Naive thymus-derived CD4-positive, alpha-beta T cell (primary cell): ENCODE results near the gene NELL2. TPM values are rescaled to one million over a fixed set of nuclear protein-coding genes. Genes with fewer than 3 reads are reported as not detected.

Source experiments
- ATAC-seq: fragments of 150-1000 bp; cut with Tn5 transposase; 2 replicates; pipeline ENCODE4 v1.10.0; 2021; ENCODE audit warnings: mild to moderate bottlenecking, moderate library complexity
- CTCF ChIA-PET: fragments of 350-600 bp; sonication (Branson Sonifier 250); formaldehyde crosslinking; loops from one replicate; lab custom pipeline; 2021; ENCODE audit warnings: antibody characterized with exemption; lab: Charles Lee
- POLR2A ChIA-PET: fragments of 350-600 bp; sonication (Branson Sonifier 250); formaldehyde crosslinking; loops from one replicate; lab custom pipeline; 2021; ENCODE audit warnings: antibody characterized with exemption, inconsistent platforms; lab: Charles Lee
- DNase-seq, 9 donors: peaks; one replicate each; pipeline versions ENCODE4 v3.0.0 to v3.0.0-alpha.2; 2020 to 2022; ENCODE audit warnings: mixed read lengths in 1 of 9
- H3K27ac ChIP-seq: one replicate; pipeline ENCODE4 v1.7.0; 2013; ENCODE audit warnings: mild to moderate bottlenecking, low read depth, low read length, moderate library complexity
- H3K27me3 ChIP-seq, 2 donors: one replicate each; pipeline ENCODE4 v1.7.0; 2013; ENCODE audit warnings: low read length in 2 of 2, mild to moderate bottlenecking in 2 of 2, moderate library complexity in 2 of 2; ENCODE audit not compliant: control insufficient read depth in 2 of 2, insufficient read depth in 2 of 2
- H3K36me3 ChIP-seq, 3 experiments: 1 replicate in 2 of 3; 2 replicates in 1 of 3; pipeline ENCODE4 v1.7.0; 2013; ENCODE audit warnings: low read length in 3 of 3, mild to moderate bottlenecking in 3 of 3, moderate library complexity in 1 of 3; ENCODE audit not compliant: insufficient read depth in 3 of 3, control insufficient read depth in 2 of 3
- H3K4me1 ChIP-seq, 2 donors: one replicate each; pipeline ENCODE4 v1.7.0; 2013; ENCODE audit warnings: low read length in 2 of 2, mild to moderate bottlenecking in 2 of 2, moderate library complexity in 1 of 2; ENCODE audit not compliant: control insufficient read depth in 2 of 2, insufficient read depth in 2 of 2
- H3K4me3 ChIP-seq: 2 replicates; pipeline ENCODE4 v1.7.0; 2013; ENCODE audit warnings: mild to moderate bottlenecking, low read length
- H3K9me3 ChIP-seq, 3 experiments: 1 replicate in 2 of 3; 2 replicates in 1 of 3; pipeline ENCODE4 v1.7.0; 2013; ENCODE audit warnings: low read length in 3 of 3; ENCODE audit not compliant: control insufficient read depth in 2 of 3
- H3K27ac Mint-ChIP-seq, 9 donors: one replicate each; pipeline ENCODE4 v1.8.0; 2020 to 2022; ENCODE audit warnings: mixed read lengths in 9 of 9, mild to moderate bottlenecking in 8 of 9, moderate library complexity in 5 of 9, inconsistent platforms in 2 of 9
- H3K27me3 Mint-ChIP-seq, 5 donors: one replicate each; pipeline ENCODE4 v1.8.0; 2021 to 2022; ENCODE audit warnings: mixed read lengths in 5 of 5, mild to moderate bottlenecking in 1 of 5
- H3K36me3 Mint-ChIP-seq, 5 donors: one replicate each; pipeline ENCODE4 v1.8.0; 2020 to 2022; ENCODE audit warnings: mixed read lengths in 5 of 5, mild to moderate bottlenecking in 3 of 5, inconsistent platforms in 1 of 5
- H3K4me1 Mint-ChIP-seq, 7 donors: one replicate each; pipeline ENCODE4 v1.8.0; 2020 to 2022; ENCODE audit warnings: mixed read lengths in 7 of 7, mild to moderate bottlenecking in 3 of 7, inconsistent platforms in 1 of 7
- H3K4me3 Mint-ChIP-seq, 10 donors: one replicate each; pipeline ENCODE4 v1.8.0; 2020 to 2022; ENCODE audit warnings: mild to moderate bottlenecking in 10 of 10, mixed read lengths in 10 of 10, moderate library complexity in 6 of 10, inconsistent platforms in 2 of 10
- H3K9me3 Mint-ChIP-seq, 11 donors: one replicate each; pipeline ENCODE4 v1.8.0; 2020 to 2022; ENCODE audit warnings: mixed read lengths in 11 of 11, mild to moderate bottlenecking in 4 of 11, inconsistent platforms in 1 of 11, moderate library complexity in 1 of 11
- intact Hi-C, 2 donors: fragments of 100-400 bp; cut with micrococcal nuclease; formaldehyde crosslinking; loops; one replicate each; pipeline ENCODE4 v1.15.1; 2023
- polyA plus RNA-seq, 2 donors: library from polyadenylated mRNA; unstranded; fragments of 300-500 nt; fragmentation: Illumina TruSeq; gene quantifications; one replicate each; pipeline ENCODE4 v1.2.3, GENCODE V29; 2021
- total RNA-seq, 6 experiments: library from RNA in 5 of 6; stranded (reverse) in 5 of 6; gene quantifications; 1 replicate in 5 of 6; 2 replicates in 1 of 6; pipeline ENCODE4 v1.2.3 and lab custom pipeline; 2021 to 2026

Gene NELL2
- total and polyA plus RNA-seq, 7 experiments from 2014 or later, result 60.9 to 414 (median 228) TPM

GRCh38 chr12:44500423-44500822, 375.7 kb downstream of the NELL2 start:
- ATAC-seq (no peak), DNase-seq (no peak)
- Histone ChIP-seq H3K36me3 (no peaks in the 10 kb centered on the region), H3K27ac (no peak overlapping the region), H3K4me3 (no peak overlapping the region), H3K27me3 (no peaks in the 10 kb centered on the region), H3K4me1 (no peaks in the 10 kb centered on the region), H3K9me3 (no peaks in the 10 kb centered on the region)
- H3K4me3 Mint-ChIP-seq, result no peak overlapping the region
- H3K27ac Mint-ChIP-seq, result no peak overlapping the region
- intact Hi-C loops, result no loop called here
- POLR2A ChIA-PET, result interaction anchor here (0.7 kb wide), 1 partner anchor 160 kb away, joined by 4 read pairs; no protein-coding TSS in a partner anchor
- no peaks in the 10 kb centered on the region for H3K4me1 Mint-ChIP-seq
- peaks cover 0 to 6% (median 0%) of the 10 kb centered on the region in 5 donors for H3K27me3 Mint-ChIP-seq
- H3K9me3 Mint-ChIP-seq, result peaks cover 0 to 9% (median 1%) of the 10 kb centered on the region in 11 donors
- H3K36me3 Mint-ChIP-seq, result peaks cover 0 to 3% (median 0%) of the 10 kb centered on the region in 5 donors
- CTCF ChIA-PET, result no interaction called here

GRCh38 chr12:44497044-44497443, 379.1 kb downstream of the NELL2 start:
- no peaks in the 10 kb centered on the region for H3K9me3 ChIP-seq
- DNase-seq (no peak), ATAC-seq (no peak)
- H3K4me1 ChIP-seq, result no peaks in the 10 kb centered on the region
- ChIA-PET CTCF (no interaction called here), POLR2A (no interaction called here)
- no peak overlapping the region for H3K4me3 ChIP-seq
- no peak overlapping the region for H3K4me3 Mint-ChIP-seq
- no peaks in the 10 kb centered on the region for H3K27me3 ChIP-seq
- H3K9me3 Mint-ChIP-seq, result peaks cover 0 to 15% (median 3%) of the 10 kb centered on the region in 11 donors
- peaks cover 0 to 9% (median 3%) of the 10 kb centered on the region in 5 donors for H3K36me3 Mint-ChIP-seq
- H3K4me1 Mint-ChIP-seq, result no peaks in the 10 kb centered on the region
- no peaks in the 10 kb centered on the region for H3K36me3 ChIP-seq
- H3K27ac ChIP-seq, result no peak overlapping the region
- intact Hi-C loops, result no loop called here
- H3K27me3 Mint-ChIP-seq, result peaks cover 0 to 19% (median 8%) of the 10 kb centered on the region in 5 donors
- no peak overlapping the region for H3K27ac Mint-ChIP-seq

DNA sequence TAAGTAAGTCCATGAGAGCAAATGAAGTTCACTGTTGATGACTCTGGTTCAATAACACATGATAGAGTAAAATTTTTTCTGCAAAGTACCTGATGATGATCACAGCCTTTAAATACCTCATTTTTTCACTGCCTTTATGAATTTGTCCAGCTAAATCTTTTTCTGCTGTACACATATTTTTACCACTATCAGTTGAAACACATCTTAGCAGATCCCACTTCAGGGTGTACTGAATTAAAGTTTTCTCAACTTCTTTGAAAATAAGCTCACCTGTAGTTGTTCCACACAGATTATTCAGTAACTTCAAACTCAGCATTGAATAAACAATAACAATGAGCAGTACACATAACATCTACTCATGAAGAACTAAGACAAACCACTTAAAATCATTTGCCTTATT, 385.9 kb downstream of the NELL2 start:
- no peaks in the 10 kb centered on the region for H3K27me3 ChIP-seq
- no peak for ATAC-seq
- Mint-ChIP-seq H3K4me1 (no peaks in the 10 kb centered on the region), H3K36me3 (peaks cover 0 to 9% (median 0%) of the 10 kb centered on the region in 5 donors), H3K27ac (no peak overlapping the region), H3K9me3 (peaks cover 0 to 8% (median 3%) of the 10 kb centered on the region in 11 donors), H3K27me3 (peaks cover 0 to 26% (median 15%) of the 10 kb centered on the region in 5 donors), H3K4me3 (no peak overlapping the region)
- intact Hi-C loops, result no loop called here
- ChIA-PET CTCF (no interaction called here), POLR2A (interaction anchor here (0.6 kb wide), 2 partner anchors 114 to 426 kb away, joined by 3 read pairs; no protein-coding TSS in a partner anchor)
- no peaks in the 10 kb centered on the region for H3K9me3 ChIP-seq
- no peak overlapping the region for H3K27ac ChIP-seq
- H3K4me3 ChIP-seq, result no peak overlapping the region
- DNase-seq, result no peak
- H3K36me3 ChIP-seq, result no peaks in the 10 kb centered on the region
- no peaks in the 10 kb centered on the region for H3K4me1 ChIP-seq

DNA sequence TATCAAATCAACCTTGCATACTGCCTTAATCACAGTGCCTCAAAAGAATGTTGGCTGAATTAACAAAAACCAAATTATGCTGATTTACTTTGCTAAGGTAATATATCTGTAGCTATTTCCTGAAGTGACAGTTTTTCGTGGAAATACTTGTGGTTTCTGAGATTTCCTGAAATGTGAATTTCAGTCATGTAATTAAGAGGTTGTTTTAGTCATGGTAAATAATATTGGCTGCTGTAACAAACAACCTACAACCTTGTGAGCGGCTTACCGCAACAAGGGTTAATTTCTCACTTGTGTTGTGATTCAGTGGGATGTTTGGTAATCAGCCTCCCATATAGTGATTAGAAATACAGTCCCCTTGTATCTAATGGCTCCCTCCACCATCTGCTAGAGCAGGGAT, 387.9 kb downstream of the NELL2 start:
- CTCF ChIA-PET, result no interaction called here
- no peaks in the 10 kb centered on the region for H3K9me3 ChIP-seq
- H3K36me3 Mint-ChIP-seq, result peaks cover 0 to 5% (median 0%) of the 10 kb centered on the region in 5 donors

GRCh38 chr12:44484862-44485261, 391.3 kb downstream of the NELL2 start:
- POLR2A ChIA-PET, result no interaction called here
- intact Hi-C loops, result no loop called here

More for the DNA sequence above, 387.9 kb downstream of the NELL2 start:
- Histone ChIP-seq H3K4me1 (no peaks in the 10 kb centered on the region), H3K27me3 (no peaks in the 10 kb centered on the region), H3K4me3 (no peak overlapping the region), H3K36me3 (no peaks in the 10 kb centered on the region), H3K27ac (no peak overlapping the region)
- DNase-seq (no peak), ATAC-seq (no peak)
- intact Hi-C loops, result no loop called here
- POLR2A ChIA-PET, result no interaction called here
- Mint-ChIP-seq H3K4me3 (no peak overlapping the region), H3K27me3 (peaks cover 0 to 39% (median 12%) of the 10 kb centered on the region in 5 donors), H3K27ac (no peak overlapping the region), H3K4me1 (no peaks in the 10 kb centered on the region), H3K9me3 (peaks cover 0 to 13% (median 4%) of the 10 kb centered on the region in 11 donors)

DNA sequence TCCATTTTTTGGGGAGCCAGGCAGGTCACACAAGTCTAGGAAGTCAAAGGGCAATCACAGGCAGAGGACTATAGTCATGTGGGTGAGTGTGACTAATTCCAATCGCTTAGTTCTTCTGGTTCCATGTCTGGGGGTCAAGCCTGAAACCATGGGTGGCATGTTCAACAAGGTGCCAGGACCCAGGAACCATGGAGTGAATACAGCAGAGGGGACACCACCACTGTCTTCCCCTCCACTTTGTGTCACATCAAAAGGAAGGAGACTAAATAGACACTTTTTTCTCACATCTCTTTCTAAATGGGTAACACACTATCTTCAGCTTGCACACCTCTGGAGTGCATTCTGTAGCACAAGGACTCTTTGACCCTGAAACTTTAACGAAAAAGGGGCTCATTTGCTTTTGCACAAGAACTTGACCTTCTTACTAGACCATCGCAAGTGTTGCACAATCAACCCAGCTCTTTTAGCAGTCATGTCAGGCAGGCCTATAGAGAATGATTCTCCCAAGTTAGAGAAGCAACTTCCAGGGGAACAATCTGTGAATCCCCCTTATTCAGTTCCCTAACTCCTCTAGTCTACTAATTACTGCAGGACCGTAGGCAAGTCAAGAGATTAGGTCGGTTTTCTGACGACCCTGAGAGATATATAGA, 398.7 kb downstream of the NELL2 start:
- H3K27ac ChIP-seq, result no peak overlapping the region
- peaks cover 0 to 32% (median 0%) of the 10 kb centered on the region in 3 experiments for H3K9me3 ChIP-seq
- H3K9me3 Mint-ChIP-seq, result peaks cover 13 to 56% (median 32%) of the 10 kb centered on the region in 11 donors
- no peaks in the 10 kb centered on the region for H3K4me1 ChIP-seq
- H3K27me3 Mint-ChIP-seq, result peaks cover 0 to 8% (median 6%) of the 10 kb centered on the region in 5 donors
- H3K4me1 Mint-ChIP-seq, result no peaks in the 10 kb centered on the region
- DNase-seq (no peak), ATAC-seq (no peak)
- no peaks in the 10 kb centered on the region for H3K27me3 ChIP-seq
- POLR2A ChIA-PET, result no interaction called here
- no peaks in the 10 kb centered on the region for H3K36me3 ChIP-seq
- intact Hi-C loops, result no loop called here
- H3K36me3 Mint-ChIP-seq, result peaks cover 0 to 11% (median 0%) of the 10 kb centered on the region in 5 donors
- H3K27ac Mint-ChIP-seq, result no peak overlapping the region
- CTCF ChIA-PET, result no interaction called here
- H3K4me3 ChIP-seq, result no peak overlapping the region
- no peak overlapping the region for H3K4me3 Mint-ChIP-seq

More at GRCh38 chr12:44484862-44485261, 391.3 kb downstream of the NELL2 start:
- no peak overlapping the region for H3K27ac Mint-ChIP-seq
- H3K27me3 Mint-ChIP-seq, result peaks cover 0 to 19% (median 0%) of the 10 kb centered on the region in 5 donors
- H3K4me1 ChIP-seq, result no peaks in the 10 kb centered on the region
- H3K4me3 ChIP-seq, result no peak overlapping the region
- CTCF ChIA-PET, result no interaction called here
- H3K4me1 Mint-ChIP-seq, result no peaks in the 10 kb centered on the region
- no peaks in the 10 kb centered on the region for H3K36me3 ChIP-seq
- DNase-seq (no peak), ATAC-seq (no peak)
- no peaks in the 10 kb centered on the region for H3K27me3 ChIP-seq
- no peaks in the 10 kb centered on the region for H3K9me3 ChIP-seq
- peaks cover 0 to 18% (median 4%) of the 10 kb centered on the region in 11 donors for H3K9me3 Mint-ChIP-seq
- no peaks in the 10 kb centered on the region for H3K36me3 Mint-ChIP-seq
- no peak overlapping the region for H3K4me3 Mint-ChIP-seq
- no peak overlapping the region for H3K27ac ChIP-seq

- peaks cover 0 to 8% (median 6%) of the 10 kb centered on the region in 5 donors for H3K27me3 Mint-ChIP-seq
- peaks cover 0 to 11% (median 0%) of the 10 kb centered on the region in 5 donors for H3K36me3 Mint-ChIP-seq
- intact Hi-C loops, result no loop called here
- H3K4me1 Mint-ChIP-seq, result no peaks in the 10 kb centered on the region
- ATAC-seq, result no peak
- no peak overlapping the region for H3K27ac Mint-ChIP-seq
- peaks cover 13 to 52% (median 32%) of the 10 kb centered on the region in 11 donors for H3K9me3 Mint-ChIP-seq
- Histone ChIP-seq H3K9me3 (peaks cover 0 to 32% (median 0%) of the 10 kb centered on the region in 3 experiments), H3K27me3 (no peaks in the 10 kb centered on the region), H3K36me3 (no peaks in the 10 kb centered on the region), H3K4me1 (no peaks in the 10 kb centered on the region), H3K27ac (no peak overlapping the region), H3K4me3 (no peak overlapping the region)
- H3K4me3 Mint-ChIP-seq, result no peak overlapping the region
- POLR2A ChIA-PET, result no interaction called here
- no peak for DNase-seq
- CTCF ChIA-PET, result no interaction called here
Observed at GRCh38 chr12:44476683-44477082, 399.4 kb downstream of the NELL2 start.
